GM10266 (cell line): Measurements from ENCODE around the gene SRP72.

Experiments used
- DNase-seq: peaks from one replicate; pipeline ENCODE4 v3.0.0; 2012; ENCODE audit errors: extremely low spot score
- TF ChIP-seq, protein P1 (sequence below): IDR thresholded peaks from 2 replicates; pipeline ENCODE4 v1.5.1; 2012; ENCODE audit warnings: mild to moderate bottlenecking, low read depth; ENCODE audit not compliant: control insufficient read depth, insufficient read depth; ENCODE audit errors: missing control alignments

The SRP72 gene

DNA sequence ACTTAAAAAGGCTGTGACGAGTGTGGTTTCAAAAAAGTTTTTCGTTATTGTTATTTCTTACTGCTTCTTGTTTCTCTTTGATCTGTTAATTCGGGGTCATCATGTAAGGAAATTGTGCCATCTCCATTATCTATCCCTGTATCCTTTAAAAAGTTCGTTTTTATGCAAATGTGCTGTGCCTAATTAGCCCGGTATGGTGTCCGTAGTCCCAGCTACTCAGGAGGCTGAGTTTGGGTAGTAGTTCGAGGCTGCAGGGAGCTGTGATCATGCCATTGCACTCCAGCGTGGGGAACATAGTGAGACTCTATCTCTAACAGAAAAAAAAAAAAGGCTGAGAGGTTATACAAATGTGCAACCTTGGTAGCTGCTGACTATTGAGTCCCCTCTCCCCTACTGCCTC, 83.2 kb downstream of the SRP72 start:
- TF ChIP-seq, protein P1, sequence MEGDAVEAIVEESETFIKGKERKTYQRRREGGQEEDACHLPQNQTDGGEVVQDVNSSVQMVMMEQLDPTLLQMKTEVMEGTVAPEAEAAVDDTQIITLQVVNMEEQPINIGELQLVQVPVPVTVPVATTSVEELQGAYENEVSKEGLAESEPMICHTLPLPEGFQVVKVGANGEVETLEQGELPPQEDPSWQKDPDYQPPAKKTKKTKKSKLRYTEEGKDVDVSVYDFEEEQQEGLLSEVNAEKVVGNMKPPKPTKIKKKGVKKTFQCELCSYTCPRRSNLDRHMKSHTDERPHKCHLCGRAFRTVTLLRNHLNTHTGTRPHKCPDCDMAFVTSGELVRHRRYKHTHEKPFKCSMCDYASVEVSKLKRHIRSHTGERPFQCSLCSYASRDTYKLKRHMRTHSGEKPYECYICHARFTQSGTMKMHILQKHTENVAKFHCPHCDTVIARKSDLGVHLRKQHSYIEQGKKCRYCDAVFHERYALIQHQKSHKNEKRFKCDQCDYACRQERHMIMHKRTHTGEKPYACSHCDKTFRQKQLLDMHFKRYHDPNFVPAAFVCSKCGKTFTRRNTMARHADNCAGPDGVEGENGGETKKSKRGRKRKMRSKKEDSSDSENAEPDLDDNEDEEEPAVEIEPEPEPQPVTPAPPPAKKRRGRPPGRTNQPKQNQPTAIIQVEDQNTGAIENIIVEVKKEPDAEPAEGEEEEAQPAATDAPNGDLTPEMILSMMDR, result no peak

DNA sequence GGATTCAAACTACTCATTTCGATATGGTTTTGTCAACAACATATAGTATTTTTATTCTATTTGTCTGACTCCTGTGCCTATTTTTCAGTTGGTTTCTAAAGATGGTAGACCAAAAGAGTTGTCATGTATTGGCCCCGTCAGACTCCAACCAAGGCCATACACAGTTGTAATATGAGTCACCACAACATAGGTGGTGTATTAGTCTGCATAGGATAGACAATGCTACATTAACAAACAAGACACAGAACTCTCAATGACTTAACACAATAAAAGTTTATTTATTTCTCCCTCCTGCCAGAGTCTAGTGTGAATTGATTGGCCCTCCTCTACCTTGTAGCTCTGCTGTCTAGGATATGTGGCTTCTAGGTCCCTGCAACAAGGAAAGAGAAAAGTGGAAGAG, 84.1 kb downstream of the SRP72 start:
- TF ChIP-seq, protein P1, result no peak
- DNase-seq, result no peak

More for the DNA sequence above, 83.2 kb downstream of the SRP72 start:
- DNase-seq, result no peak

DNA sequence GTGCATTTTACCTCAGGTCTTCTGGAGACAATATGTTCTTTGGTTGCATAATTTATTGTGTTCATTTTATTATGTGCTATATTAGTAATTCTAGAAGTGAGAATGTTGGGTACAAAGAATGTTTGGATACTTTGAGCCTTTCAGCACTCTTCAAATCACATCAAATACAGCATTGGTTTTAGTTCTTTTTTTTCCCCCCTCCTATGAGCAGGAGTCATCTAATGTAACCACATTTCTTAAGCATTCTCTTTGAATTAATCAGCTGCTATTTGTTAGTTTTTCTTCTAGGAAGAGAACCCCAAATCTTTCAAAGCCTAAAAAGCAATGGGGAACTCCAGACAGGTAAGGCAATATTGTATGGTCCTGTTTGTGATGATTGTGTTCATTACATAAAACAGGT, 84.9 kb downstream of the SRP72 start:
- no peak for DNase-seq
- TF ChIP-seq, protein P1, result no peak
